Gastroesophageal sphincter (tissue), 3 donors: ENCODE measurements around the gene CTCFL.

Experiments
- CTCF ChIP-seq, 4 experiments: fragments of 200-600 bp in 2 of 4; fragments of 450-650 bp in 2 of 4; sonication (generic) in 1 of 4; IDR thresholded peaks; one replicate each; pipeline ENCODE4 v1.5.1; 2017 to 2019; ENCODE audit warnings: antibody characterized with exemption in 4 of 4, mild to moderate bottlenecking in 2 of 4, moderate library complexity in 2 of 4
- POLR2A ChIP-seq, 2 donors: fragments of 450-650 bp; IDR thresholded peaks; one replicate each; pipeline ENCODE4 v1.6.1; 2017; ENCODE audit warnings: antibody characterized with exemption in 2 of 2, mild to moderate bottlenecking in 2 of 2, moderate library complexity in 1 of 2
- POLR2AphosphoS5 ChIP-seq: sonication (generic); formaldehyde crosslinking; IDR thresholded peaks from one replicate; pipeline ENCODE4 v1.6.1; 2017; ENCODE audit warnings: antibody characterized with exemption

GRCh38 chr20:57564951-57565642 lies 40.2 kb upstream of the CTCFL start:
- no peak for TF ChIP-seq POLR2A (IDR thresholded peaks at IDR 0.05)
- TF ChIP-seq CTCF (IDR thresholded peaks at IDR 0.05): no peak
- TF ChIP-seq POLR2AphosphoS5: no peak
